HG03139 (cell line): ENCODE results near the gene PNLIPRP3.
"Not testable (repeated sequence)": the region's sequence is repeated elsewhere in the genome, so short reads cannot be mapped to it uniquely, and the experiment has no call there.

Experiments
- ATAC-seq: cut with Tn5 transposase; IDR thresholded peaks from one replicate; pipeline ENCODE4 v1.9.1; 2021; ENCODE audit not compliant: unreplicated experiment

PNLIPRP3 gene

DNA sequence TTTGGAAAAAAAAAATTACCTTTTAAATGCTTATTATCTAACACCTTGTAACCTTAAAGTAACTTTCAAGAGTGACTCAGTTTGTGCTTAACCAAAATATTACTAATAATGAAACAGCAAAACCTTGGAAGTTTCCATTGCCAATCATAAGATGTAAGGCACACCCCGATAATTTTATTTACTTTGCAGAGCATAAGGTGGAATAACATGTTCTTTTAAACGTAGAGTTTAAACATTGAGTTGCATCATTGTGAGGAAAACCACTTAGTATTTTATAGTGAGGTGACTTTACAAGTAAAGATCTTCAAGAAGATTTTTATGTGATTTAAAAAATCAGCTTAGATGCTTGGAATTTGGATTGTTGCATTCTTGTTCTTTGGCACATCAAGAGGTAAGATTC is at the start of gene PNLIPRP3:
Gene PNLIPRP3, plus strand, starts transcription at position 177 of the 400 bp plus-strand sequence. Its CDS starts 166 bp downstream, at position 343.
- no peak for ATAC-seq

GRCh38 chr10:116382290-116382689 is 45.4 kb upstream of the PNLIPRP3 start:
- no peak for ATAC-seq

GRCh38 chr10:116385311-116385710 is 42.3 kb upstream of the PNLIPRP3 start:
- no peak for ATAC-seq

- no peak for ATAC-seq
Observed at GRCh38 chr10:116385994-116386809, 41.4 kb upstream of the PNLIPRP3 start.

- ATAC-seq = not testable (repeated sequence)
Observed at GRCh38 chr10:116393246-116393831, 34.3 kb upstream of the PNLIPRP3 start.

DNA sequence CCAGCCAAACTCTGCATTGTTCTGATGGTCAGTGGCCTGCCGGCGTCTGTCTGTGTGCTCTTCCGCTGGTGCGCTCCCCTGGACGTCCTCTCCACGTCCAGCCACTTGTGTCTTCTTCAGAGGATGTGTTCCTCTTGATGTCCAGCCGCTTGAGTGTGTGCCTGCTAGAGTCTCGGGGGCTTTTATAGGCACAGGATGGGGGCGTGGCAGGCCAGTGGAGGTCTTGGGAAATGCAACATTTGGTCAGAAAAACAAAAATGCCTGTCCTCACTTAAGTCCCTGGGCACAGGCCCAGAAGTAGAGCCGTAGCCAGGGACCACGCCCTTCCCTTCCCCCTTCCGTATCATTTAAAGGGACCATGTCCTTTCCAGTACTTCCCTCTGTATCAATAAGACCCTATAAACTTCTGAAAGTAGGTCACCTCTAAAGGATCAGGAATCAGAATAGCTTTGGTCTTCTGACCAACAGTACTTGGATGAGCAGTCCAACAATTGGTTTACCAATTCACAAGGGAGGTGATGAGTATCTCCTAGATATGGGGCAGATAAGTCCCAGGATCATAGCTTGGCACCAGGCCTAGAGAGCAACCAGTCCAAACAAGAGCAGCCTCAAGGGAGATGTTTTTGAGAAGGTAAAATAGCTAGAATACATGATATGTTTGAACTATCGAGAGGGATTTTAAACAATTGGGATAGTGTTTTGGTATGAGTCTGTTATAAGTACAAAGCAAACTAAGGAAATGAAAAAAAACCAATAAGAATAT is 32.2 kb upstream of the PNLIPRP3 start:
- no peak for ATAC-seq

- ATAC-seq = no peak
Observed at GRCh38 chr10:116398224-116398623, 29.4 kb upstream of the PNLIPRP3 start.

- no peak for ATAC-seq
Observed at GRCh38 chr10:116402858-116403257, 24.8 kb upstream of the PNLIPRP3 start.

GRCh38 chr10:116403740-116404250 is 23.9 kb upstream of the PNLIPRP3 start:
- no peak for ATAC-seq

DNA sequence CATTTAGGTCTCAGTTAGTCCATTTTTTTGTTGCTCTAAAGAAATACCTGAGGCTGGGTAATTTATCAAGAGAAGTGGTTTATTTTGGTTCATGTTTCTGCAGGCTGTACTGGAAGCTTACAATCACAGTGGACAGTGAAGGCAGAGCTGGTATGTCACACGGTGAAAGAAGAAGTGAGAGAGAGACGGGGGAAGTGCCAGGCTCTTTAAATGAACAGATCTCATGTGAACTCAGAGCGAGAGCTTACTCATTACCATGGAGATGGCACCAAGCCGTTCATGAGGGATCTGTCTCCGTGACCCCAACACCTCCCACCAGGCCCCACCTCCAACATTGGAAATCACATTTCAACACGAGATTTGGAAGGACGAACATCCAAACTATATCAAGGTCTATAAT is 18.9 kb upstream of the PNLIPRP3 start:
- ATAC-seq = no peak

GRCh38 chr10:116410351-116410750 is 17.3 kb upstream of the PNLIPRP3 start:
- ATAC-seq = no peak

GRCh38 chr10:116417821-116418220 is 9.8 kb upstream of the PNLIPRP3 start:
- ATAC-seq = no peak

DNA sequence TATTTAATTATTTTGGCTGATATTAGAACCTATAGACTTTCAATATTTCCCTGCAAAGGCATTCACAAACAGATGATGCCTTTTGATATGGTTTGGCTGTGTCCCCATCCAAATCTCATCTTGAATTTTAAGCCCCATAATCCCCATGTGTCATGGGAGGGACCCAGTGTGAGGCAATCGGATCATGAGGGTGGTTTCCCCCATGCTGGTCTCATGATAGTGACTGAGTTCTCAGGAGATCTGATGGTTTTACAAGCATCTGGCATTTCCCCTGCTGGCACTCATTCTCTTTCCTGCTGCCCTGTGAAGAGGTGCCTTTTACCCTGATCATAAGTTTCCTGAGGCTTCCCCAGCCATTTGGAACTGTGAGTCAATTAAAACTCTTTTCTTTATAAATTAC is 9.3 kb upstream of the PNLIPRP3 start:
- no peak for ATAC-seq

- ATAC-seq = no peak
Observed at GRCh38 chr10:116421815-116422214, 5.8 kb upstream of the PNLIPRP3 start.

DNA sequence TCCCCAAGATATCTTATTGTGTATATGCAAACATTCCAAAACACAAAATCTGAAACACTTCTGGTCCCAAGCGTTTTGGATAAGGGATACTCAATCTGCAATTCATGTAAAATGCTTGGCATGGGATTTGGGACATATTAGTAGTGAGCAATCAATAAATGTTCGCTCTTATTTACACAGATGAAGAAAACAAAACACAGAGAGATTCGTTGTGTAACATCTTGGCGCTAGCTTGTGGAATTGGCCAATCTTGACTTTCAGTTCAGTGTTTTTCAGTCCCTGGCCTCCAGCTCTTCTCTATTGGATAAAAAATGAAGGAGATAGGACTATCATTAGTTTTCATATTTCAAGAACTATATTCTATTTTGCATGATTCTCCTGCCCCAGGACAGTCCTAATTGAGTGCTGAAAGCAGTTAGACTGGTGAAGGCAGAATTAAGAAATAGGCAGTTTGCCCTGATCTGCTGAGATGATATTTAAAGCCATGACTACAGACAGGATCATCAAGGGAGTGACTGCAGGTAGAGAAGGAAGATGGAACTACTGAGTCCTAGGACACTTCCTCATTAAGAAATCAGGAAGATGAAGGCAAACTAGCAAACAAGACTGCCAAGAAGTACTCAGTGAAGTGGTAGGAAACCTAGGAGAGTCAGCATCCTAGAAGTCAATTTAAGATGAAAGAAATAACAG is 1.8 kb downstream of the PNLIPRP3 start:
- ATAC-seq = no peak

- no peak for ATAC-seq
Observed at GRCh38 chr10:116430288-116430687, 2.6 kb downstream of the PNLIPRP3 start.

- no peak for ATAC-seq
Observed at GRCh38 chr10:116431598-116431997, 4.0 kb downstream of the PNLIPRP3 start.

DNA sequence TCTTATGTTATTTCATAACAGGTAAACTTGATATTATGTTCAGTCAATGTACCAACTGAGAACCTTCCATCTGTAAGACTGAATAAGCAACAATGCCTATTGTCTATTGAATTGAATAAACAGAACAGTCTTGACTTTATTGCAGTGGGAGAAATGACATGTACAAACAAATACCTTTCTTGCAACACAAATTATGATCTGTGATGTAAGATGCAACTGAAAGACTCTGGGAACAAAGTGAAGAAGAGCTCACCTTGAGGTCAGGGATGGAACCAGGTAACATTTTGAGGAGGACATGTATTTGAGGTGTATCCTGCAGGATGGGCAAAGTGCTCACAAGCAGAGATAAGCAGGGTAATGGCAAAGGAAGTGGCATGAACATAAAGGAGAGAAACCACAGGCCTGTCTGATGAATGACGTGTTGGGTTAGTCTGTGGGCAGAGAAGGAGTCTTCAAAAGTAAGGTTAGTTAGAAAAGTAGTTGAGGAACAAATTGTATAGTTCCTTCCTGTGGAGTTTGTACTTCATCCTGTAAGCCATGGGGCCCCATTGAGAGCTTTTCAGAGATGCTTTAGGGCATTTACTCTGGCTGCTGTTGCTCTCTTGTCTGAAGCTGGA is 9.5 kb downstream of the PNLIPRP3 start:
- ATAC-seq = no peak

- no peak for ATAC-seq
Observed at GRCh38 chr10:116440330-116441030, 12.8 kb downstream of the PNLIPRP3 start.
